Mesendoderm (in vitro differentiated cells): ENCODE results near the gene COL19A1.

ENCODE experiments used
- DNase-seq: peaks from one replicate; pipeline ENCODE4 v3.0.0; 2013
- H2AK5ac ChIP-seq: 2 replicates; pipeline ENCODE4 v1.6.1; 2013; ENCODE audit warnings: low read length, inconsistent platforms
- H2BK120ac ChIP-seq: 2 replicates; pipeline ENCODE4 v1.6.1; 2013; ENCODE audit warnings: low read depth, mild to moderate bottlenecking, low read length, moderate library complexity, mixed read lengths
- H2BK15ac ChIP-seq: replicated peaks from 2 replicates; pipeline ENCODE4 v1.6.1; 2013; ENCODE audit warnings: low read depth, mild to moderate bottlenecking, moderate library complexity
- H2BK5ac ChIP-seq: 2 replicates; pipeline ENCODE4 v1.6.1; 2013; ENCODE audit warnings: low read length, inconsistent platforms
- H3K18ac ChIP-seq: 2 replicates; pipeline ENCODE4 v1.6.1; 2013; ENCODE audit warnings: mild to moderate bottlenecking, low read length, mixed read lengths
- H3K23ac ChIP-seq: one replicate; pipeline ENCODE4 v1.6.1; 2013; ENCODE audit warnings: low read length
- H3K27ac ChIP-seq: 2 replicates; pipeline ENCODE4 v1.5.1; 2013; ENCODE audit warnings: low read depth, mild to moderate bottlenecking, inconsistent platforms, low read length, moderate library complexity
- H3K27me3 ChIP-seq: 2 replicates; pipeline ENCODE4 v1.6.1; 2013; ENCODE audit warnings: low read length, control low read depth, mild to moderate bottlenecking, inconsistent platforms; ENCODE audit not compliant: insufficient read depth, poor library complexity
- H3K36me3 ChIP-seq: 2 replicates; pipeline ENCODE4 v1.6.1; 2013; ENCODE audit warnings: low read length, inconsistent platforms; ENCODE audit not compliant: control insufficient read depth, insufficient read depth
- H3K4ac ChIP-seq: one replicate; pipeline ENCODE4 v1.6.1; 2013; ENCODE audit warnings: low read depth, mild to moderate bottlenecking, low read length, moderate library complexity
- H3K4me1 ChIP-seq: 2 replicates; pipeline ENCODE4 v1.6.1; 2013; ENCODE audit warnings: low read depth, low read length, inconsistent platforms; ENCODE audit not compliant: control insufficient read depth
- H3K4me2 ChIP-seq: 2 replicates; pipeline ENCODE4 v1.6.1; 2013; ENCODE audit warnings: low read length
- H3K4me3 ChIP-seq: 2 replicates; pipeline ENCODE4 v1.5.1; 2013; ENCODE audit warnings: mild to moderate bottlenecking, low read length
- H3K56ac ChIP-seq: one replicate; pipeline ENCODE4 v1.6.1; 2013; ENCODE audit warnings: low read length
- H3K79me1 ChIP-seq: 2 replicates; pipeline ENCODE4 v1.6.1; 2013; ENCODE audit warnings: low read length, inconsistent platforms
- H3K79me2 ChIP-seq: 2 replicates; pipeline ENCODE4 v1.6.1; 2013; ENCODE audit warnings: mild to moderate bottlenecking, low read length; ENCODE audit not compliant: control insufficient read depth, insufficient read depth
- H3K9ac ChIP-seq: 2 replicates; pipeline ENCODE4 v1.6.1; 2013; ENCODE audit warnings: low read length, inconsistent platforms
- H4K5ac ChIP-seq: one replicate; pipeline ENCODE4 v1.6.1; 2013; ENCODE audit warnings: low read length
- H4K8ac ChIP-seq: one replicate; pipeline ENCODE4 v1.6.1; 2013; ENCODE audit warnings: low read depth, mild to moderate bottlenecking, control low read depth, low read length, moderate library complexity
- WGBS: extraction: QIAGEN DNeasy Blood & Tissue Kit; methylation state at CpG from one replicate; pipeline ENCODE4 v1.1.7; 2013; ENCODE audit warnings: low lambda C conversion rate, missing lambda C conversion rate; ENCODE audit not compliant: insufficient coverage; ENCODE audit errors: extremely low coverage; 5-methylcytosine and 5-hydroxymethylcytosine counted together

COL19A1 gene

GRCh38 chr6:70037445-70037844, 171.1 kb downstream of the COL19A1 start:
- Histone ChIP-seq H2BK120ac (no peak overlapping the region), H2AK5ac (no peak overlapping the region), H3K18ac (no peak overlapping the region), H2BK5ac (no peak overlapping the region), H3K4me2 (no peak overlapping the region), H3K36me3 (no peaks in the 10 kb centered on the region), H3K56ac (no peak overlapping the region), H3K4me3 (no peak overlapping the region), H3K79me2 (no peaks in the 10 kb centered on the region), H3K27me3 (no peaks in the 10 kb centered on the region), H3K79me1 (no peaks in the 10 kb centered on the region), H3K4me1 (no peaks in the 10 kb centered on the region), H2BK15ac (no peak overlapping the region), H3K27ac (no peak overlapping the region), H4K8ac (no peak overlapping the region), H4K5ac (no peak overlapping the region), H3K4ac (no peak overlapping the region), H3K23ac (no peak overlapping the region), H3K9ac (no peak overlapping the region)
- WGBS, result no CpG with 5 or more reads among the region's 1 CpG
- no peak for DNase-seq

GRCh38 chr6:70040766-70041165, 174.4 kb downstream of the COL19A1 start:
- DNase-seq, result no peak
- Histone ChIP-seq H3K36me3 (no peaks in the 10 kb centered on the region), H4K5ac (no peak overlapping the region), H3K23ac (no peak overlapping the region), H4K8ac (no peak overlapping the region), H3K4me3 (no peak overlapping the region), H3K4me2 (no peak overlapping the region), H3K56ac (no peak overlapping the region), H2AK5ac (no peak overlapping the region), H3K79me2 (no peaks in the 10 kb centered on the region), H2BK120ac (no peak overlapping the region), H3K27me3 (no peaks in the 10 kb centered on the region), H3K18ac (no peak overlapping the region), H2BK5ac (no peak overlapping the region), H3K27ac (no peak overlapping the region), H3K4ac (no peak overlapping the region), H3K9ac (no peak overlapping the region), H3K79me1 (no peaks in the 10 kb centered on the region), H2BK15ac (no peak overlapping the region), H3K4me1 (no peaks in the 10 kb centered on the region)
- WGBS, result no CpG with 5 or more reads among the region's 2 CpGs

GRCh38 chr6:70041411-70041810, 175.1 kb downstream of the COL19A1 start:
- no peak overlapping the region for H3K56ac ChIP-seq
- no CpG with 5 or more reads among the region's 1 CpG for WGBS
- no peaks in the 10 kb centered on the region for H3K4me1 ChIP-seq
- no peak for DNase-seq
- no peak overlapping the region for H2BK15ac ChIP-seq
- H3K79me2 ChIP-seq, result no peaks in the 10 kb centered on the region
- no peak overlapping the region for H3K9ac ChIP-seq
- H3K79me1 ChIP-seq, result no peaks in the 10 kb centered on the region
- no peak overlapping the region for H3K4me3 ChIP-seq
- H3K27me3 ChIP-seq, result no peaks in the 10 kb centered on the region
- no peak overlapping the region for H3K27ac ChIP-seq
- H3K23ac ChIP-seq, result no peak overlapping the region
- H2BK5ac ChIP-seq, result no peak overlapping the region
- no peak overlapping the region for H4K8ac ChIP-seq
- no peak overlapping the region for H4K5ac ChIP-seq
- no peaks in the 10 kb centered on the region for H3K36me3 ChIP-seq
- H3K18ac ChIP-seq, result no peak overlapping the region
- no peak overlapping the region for H2BK120ac ChIP-seq
- H3K4ac ChIP-seq, result no peak overlapping the region
- H3K4me2 ChIP-seq, result no peak overlapping the region
- H2AK5ac ChIP-seq, result no peak overlapping the region

- Histone ChIP-seq H3K79me1 (no peaks in the 10 kb centered on the region), H3K36me3 (no peaks in the 10 kb centered on the region), H2AK5ac (no peak overlapping the region), H4K8ac (peak overlapping the region; percentile 5), H3K18ac (no peak overlapping the region), H3K23ac (no peak overlapping the region), H3K4me2 (no peak overlapping the region), H3K27me3 (no peaks in the 10 kb centered on the region), H2BK5ac (no peak overlapping the region), H2BK120ac (no peak overlapping the region), H4K5ac (no peak overlapping the region), H3K27ac (no peak overlapping the region), H3K4me3 (no peak overlapping the region), H3K4ac (no peak overlapping the region), H3K56ac (no peak overlapping the region), H3K79me2 (no peaks in the 10 kb centered on the region), H2BK15ac (no peak overlapping the region), H3K9ac (no peak overlapping the region), H3K4me1 (no peaks in the 10 kb centered on the region)
- no CpG with 5 or more reads among the region's 3 CpGs for WGBS
- no peak for DNase-seq
Measured at GRCh38 chr6:70045413-70045812, 179.1 kb downstream of the COL19A1 start.

- Histone ChIP-seq H3K79me2 (no peaks in the 10 kb centered on the region), H2BK15ac (no peak overlapping the region), H3K4me1 (no peaks in the 10 kb centered on the region), H3K4ac (no peak overlapping the region), H4K8ac (no peak overlapping the region), H4K5ac (no peak overlapping the region), H3K56ac (no peak overlapping the region), H2AK5ac (no peak overlapping the region), H3K27me3 (no peaks in the 10 kb centered on the region), H3K4me2 (no peak overlapping the region), H3K4me3 (no peak overlapping the region), H2BK5ac (no peak overlapping the region), H3K9ac (no peak overlapping the region), H3K18ac (no peak overlapping the region), H3K27ac (no peak overlapping the region), H2BK120ac (no peak overlapping the region), H3K36me3 (no peaks in the 10 kb centered on the region), H3K79me1 (no peaks in the 10 kb centered on the region), H3K23ac (no peak overlapping the region)
- no peak for DNase-seq
- WGBS, result no CpG with 5 or more reads among the region's 5 CpGs
Measured at GRCh38 chr6:70051197-70052124, 185.1 kb downstream of the COL19A1 start.
